Erythroblast (primary cell): Measurements from ENCODE around the gene SLC25A52.
"Not testable (repeated sequence)": the region's sequence is repeated elsewhere in the genome, so short reads cannot be mapped to it uniquely, and the experiment has no call there.

Experiments used
- DNase-seq, 2 experiments: peaks; one replicate each; lab custom pipeline; 2025; lab: John Stamatoyannopoulos, UW
- GATA1 ChIP-seq: IDR thresholded peaks from 2 replicates; pipeline ENCODE4 v1.6.1; 2011; ENCODE audit warnings: low read depth, mild to moderate bottlenecking, control low read depth, low read length, moderate library complexity
- POLR2A ChIP-seq: IDR thresholded peaks from 2 replicates; pipeline ENCODE4 v1.6.1; 2011; ENCODE audit warnings: mild to moderate bottlenecking, low read length

The SLC25A52 gene

DNA sequence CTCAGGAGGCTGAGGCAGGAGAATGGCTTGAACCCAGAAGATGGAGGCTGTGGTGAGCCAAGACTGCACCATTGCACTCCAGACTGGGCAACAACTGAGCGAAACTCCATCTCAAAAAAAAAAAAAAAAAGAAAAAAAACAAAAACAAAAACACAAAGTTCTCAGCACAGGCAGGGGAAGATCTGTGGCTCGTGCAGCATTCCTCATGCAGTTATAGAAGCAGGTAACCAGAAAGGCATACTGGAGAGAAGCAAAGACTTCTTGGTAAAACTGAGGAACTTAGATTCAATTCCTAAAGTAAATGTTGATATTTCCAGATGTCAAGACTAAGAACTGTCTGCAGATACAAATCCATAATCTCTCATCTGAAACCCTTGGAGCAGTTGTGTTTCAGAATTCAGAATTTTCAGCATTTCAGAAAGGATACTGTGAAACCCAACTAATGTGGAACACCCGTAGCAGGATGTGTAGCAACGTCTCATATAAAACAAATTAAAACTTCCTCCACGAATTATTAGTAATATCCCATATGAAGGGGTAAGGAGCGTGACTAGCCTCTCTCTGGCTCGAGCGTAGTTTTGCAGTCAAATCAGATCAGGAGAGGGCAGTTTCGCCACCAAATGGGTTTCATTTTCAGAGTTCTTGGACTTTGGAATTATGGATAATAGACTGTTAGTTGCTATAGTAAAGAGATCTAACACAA, 13.2 kb upstream of the SLC25A52 start:
- TF ChIP-seq GATA1 (no peak), POLR2A (no peak)

GRCh38 chr18:31772699-31773098, 12.0 kb upstream of the SLC25A52 start:
- TF ChIP-seq POLR2A, result no peak
- TF ChIP-seq GATA1, result no peak
- DNase-seq, result no peak

More for the DNA sequence above, 13.2 kb upstream of the SLC25A52 start:
- DNase-seq, result no peak

DNA sequence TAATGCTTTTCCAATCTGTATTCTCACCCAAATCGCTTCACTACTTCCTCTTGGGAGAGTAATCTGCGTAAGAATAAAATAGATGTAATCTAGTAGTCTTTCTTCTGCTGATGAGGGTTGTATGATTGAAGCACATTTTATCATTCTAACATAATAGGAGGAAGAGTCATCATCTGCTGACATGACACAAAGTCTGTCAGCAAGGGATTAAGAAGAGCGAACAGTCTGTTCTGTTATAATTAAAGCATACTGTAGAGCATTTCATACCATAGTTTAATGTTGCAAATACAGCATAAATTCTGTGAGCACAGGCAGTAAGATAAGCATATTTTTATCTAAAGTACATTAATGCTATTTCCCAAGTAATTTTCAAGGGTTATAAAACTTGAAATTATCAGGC, 10.4 kb downstream of the SLC25A52 start:
- no peak for DNase-seq
- TF ChIP-seq GATA1 (no peak), POLR2A (no peak)

DNA sequence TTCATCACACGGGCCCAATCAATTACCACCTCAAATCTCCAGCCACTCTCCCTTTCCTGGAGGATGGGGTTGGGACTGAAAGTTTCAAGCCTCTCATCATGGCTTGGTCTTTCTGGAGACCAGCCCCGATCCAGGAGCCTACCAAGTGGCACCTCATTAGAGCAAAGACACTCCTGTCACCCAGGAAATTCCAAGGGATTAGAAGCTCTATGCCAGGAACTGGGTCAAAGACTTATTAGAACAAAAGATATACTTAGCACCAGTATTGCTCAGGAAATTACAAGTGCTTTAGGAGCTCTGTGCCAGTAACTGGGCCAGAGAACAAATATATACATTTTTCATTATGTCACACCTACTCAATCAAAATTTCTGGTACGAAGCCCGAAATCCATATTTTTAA, 14.3 kb downstream of the SLC25A52 start:
- DNase-seq, result no peak
- TF ChIP-seq POLR2A (no peak), GATA1 (no peak)

- DNase-seq, result no peak
- TF ChIP-seq POLR2A (no peak), GATA1 (no peak)
Measured at GRCh38 chr18:31744321-31745067, 16.2 kb downstream of the SLC25A52 start.

DNA sequence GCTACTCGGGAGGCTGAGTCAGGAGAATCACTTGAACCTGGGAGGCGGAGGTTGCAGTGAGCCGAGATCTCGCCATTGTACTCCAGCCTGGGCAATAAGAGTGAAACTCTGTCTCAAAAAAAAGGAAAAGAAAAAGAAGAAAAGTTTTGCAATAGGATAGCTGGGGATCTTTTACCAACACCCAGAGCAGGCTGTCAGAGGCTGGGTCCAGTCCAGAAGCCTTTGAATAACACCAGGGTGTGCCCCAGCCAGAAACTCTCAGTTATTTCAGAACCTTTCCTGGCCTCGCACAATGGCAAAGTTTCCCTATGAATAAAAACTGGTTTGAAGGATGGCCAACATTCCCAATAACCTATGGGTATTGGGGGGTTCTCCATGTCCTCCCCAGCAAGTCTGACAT, 17.1 kb downstream of the SLC25A52 start:
- DNase-seq, result not testable (repeated sequence)

DNA sequence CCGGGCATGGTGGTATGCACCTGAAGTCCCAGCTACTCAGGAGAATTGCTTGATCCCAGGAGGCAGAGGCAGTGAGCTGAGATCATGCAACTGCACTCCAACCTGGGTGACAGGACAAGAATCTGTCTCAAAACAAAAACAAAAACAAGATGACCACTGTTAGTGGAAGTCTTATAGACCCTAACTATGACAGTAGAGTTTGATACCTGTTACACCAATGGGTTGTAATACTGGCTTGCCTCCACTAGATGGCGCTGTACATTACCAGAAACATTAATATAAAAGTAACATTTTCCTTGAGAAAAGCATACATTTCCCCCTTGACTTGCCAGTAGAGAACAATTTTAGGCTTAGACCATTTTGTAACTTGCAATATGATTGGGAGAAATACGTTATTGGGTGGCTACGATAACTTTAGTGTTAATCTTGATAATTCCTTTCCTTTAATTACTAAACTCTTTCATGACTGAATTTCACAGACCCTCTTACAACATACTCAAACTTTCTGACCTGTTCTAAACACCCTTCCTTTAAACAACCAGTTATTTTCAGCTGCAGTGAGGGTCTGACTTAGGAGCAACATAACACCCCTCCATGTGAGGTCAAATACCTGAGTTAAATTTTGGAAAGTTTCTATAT, 19.5 kb downstream of the SLC25A52 start:
- TF ChIP-seq POLR2A (no peak), GATA1 (no peak)
- DNase-seq, result peak; percentile 62 to 79

DNA sequence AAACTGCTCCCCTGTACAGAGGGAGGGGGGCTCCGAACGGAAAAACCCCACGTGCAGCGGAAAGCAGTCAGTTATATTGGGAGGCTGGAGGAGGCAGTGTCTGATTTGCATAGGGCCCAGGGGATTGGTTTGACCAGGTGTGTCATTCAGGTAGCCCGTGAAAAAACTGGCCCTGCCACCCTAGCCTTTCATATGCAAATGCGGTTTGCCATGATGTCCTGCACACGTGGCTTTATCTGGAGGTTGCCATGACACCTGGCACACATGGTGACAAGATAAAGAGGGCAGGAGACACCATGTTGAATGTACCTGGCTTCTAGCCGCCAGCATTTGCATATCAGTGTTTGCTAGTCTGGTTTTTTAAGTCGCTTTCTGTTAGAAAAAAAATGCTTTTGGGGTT, 20.5 kb downstream of the SLC25A52 start:
- DNase-seq, result no peak
- TF ChIP-seq GATA1 (no peak), POLR2A (no peak)

GRCh38 chr18:31739651-31740050, 21.0 kb downstream of the SLC25A52 start:
- DNase-seq, result no peak
- TF ChIP-seq GATA1 (no peak), POLR2A (no peak)

DNA sequence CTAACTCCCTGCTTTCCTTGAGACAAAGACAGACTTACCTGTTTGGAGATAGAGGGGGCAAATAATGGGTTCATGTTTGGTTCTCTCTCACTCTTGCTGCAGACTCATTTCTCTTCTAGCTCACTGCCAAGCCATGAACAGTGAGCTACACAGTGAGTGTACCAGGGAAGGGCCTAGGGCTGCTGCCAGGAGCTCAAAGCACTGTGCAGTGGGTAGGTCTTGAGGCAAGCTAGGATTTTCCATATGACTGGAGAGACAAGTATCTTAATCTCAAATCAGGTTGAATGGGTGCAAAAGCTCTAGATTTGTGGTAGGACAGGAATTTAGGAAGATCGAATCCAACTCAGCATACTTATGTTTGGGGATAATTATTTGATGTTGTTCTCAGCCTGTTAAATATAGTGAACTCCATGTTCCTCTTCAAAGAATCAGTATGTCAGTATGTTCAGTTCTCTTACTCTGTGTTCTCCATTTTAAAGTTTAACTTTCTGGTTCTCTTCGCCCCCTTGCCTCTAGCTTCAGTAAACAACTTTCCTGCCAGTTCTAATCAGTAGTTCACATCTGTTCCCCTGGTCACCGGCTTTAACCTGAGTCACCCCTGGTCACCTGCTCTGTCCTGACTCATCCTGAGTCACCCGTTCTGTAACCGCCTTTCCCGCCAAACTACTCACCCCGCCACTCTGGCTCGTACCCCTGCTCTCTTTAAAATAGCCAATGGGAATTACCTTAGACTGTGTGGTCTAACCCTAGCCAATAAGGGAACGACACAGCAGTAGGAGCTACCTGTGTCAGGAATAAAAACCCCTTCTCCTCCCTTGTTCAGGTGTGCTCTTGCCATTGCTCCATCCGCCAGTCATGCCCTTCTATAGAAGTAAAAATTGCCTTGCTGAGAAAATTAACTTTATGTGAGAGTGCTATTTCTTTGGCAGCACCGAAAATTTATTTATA, 21.9 kb downstream of the SLC25A52 start:
- peak; percentile 56 to 65 for DNase-seq
- no peak for TF ChIP-seq POLR2A

DNA sequence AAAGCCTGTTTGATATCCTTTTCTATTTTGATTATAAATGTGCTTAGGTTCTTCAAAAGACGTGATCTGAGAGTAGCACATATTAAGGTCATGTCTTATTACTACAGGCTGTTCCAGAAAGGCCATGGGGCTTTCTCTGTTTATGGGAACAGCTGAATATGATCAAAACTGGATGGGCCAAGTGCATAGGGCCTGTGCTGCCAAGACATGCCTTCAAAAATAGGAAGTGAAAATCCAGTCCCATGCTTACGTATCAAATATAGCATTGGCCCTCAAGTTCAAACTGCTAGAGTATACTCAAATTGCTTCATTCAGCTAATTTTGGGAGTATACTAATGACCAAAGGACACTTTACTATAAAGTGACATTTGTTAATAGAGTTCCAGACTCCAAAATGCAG, 24.1 kb downstream of the SLC25A52 start:
- TF ChIP-seq POLR2A (no peak), GATA1 (no peak)
- no peak for DNase-seq

DNA sequence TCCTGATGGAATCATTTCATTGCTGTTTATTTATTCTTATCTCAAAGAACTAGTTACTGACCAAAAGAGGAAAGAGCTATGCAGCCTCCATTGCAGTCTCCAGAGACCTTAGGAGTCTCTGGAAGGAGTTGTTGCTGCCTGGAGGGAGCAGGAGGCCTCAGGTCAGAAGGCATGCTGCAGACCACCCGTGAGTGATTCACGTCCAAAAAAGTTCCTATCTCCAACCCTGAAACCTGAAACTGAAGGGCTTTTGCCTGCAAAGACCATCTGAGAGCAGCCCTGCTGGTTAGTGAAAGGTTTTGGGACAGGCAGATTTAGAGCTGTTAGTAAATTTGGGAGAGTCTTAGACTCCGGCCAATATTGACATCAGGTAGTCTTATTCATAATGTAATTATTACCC, 29.1 kb downstream of the SLC25A52 start:
- DNase-seq, result no peak
- TF ChIP-seq GATA1 (no peak), POLR2A (no peak)

- DNase-seq, result not testable (repeated sequence)
Measured at GRCh38 chr18:31729196-31729595, 31.5 kb downstream of the SLC25A52 start.
